Ascending aorta (tissue), 2 donors: ENCODE measurements around the gene ADAM15. TPM values are rescaled to one million over a fixed set of nuclear protein-coding genes. Genes with fewer than 3 reads are reported as not detected.

ENCODE experiments used
- DNase-seq, 2 donors: peaks; one replicate each; pipeline ENCODE4 v3.0.0-alpha.2; 2019; ENCODE audit warnings: low spot score in 2 of 2
- H3K27ac ChIP-seq, 2 donors: fragments of 200-600 bp; sonication (generic); one replicate each; pipeline ENCODE4 v1.5.1; 2016 to 2017; ENCODE audit warnings: mild to moderate bottlenecking in 1 of 2
- H3K27me3 ChIP-seq: fragments of 200-600 bp; sonication (generic); one replicate; pipeline ENCODE4 v1.5.1; 2017
- H3K36me3 ChIP-seq, 2 donors: fragments of 200-600 bp; sonication (generic); one replicate each; pipeline ENCODE4 v1.5.1; 2016
- H3K4me1 ChIP-seq, 2 donors: fragments of 200-600 bp; sonication (generic); one replicate each; pipeline ENCODE4 v1.5.1; 2016 to 2017; ENCODE audit warnings: mild to moderate bottlenecking in 1 of 2
- H3K4me3 ChIP-seq, 2 donors: fragments of 200-600 bp; sonication (generic); one replicate each; pipeline ENCODE4 v1.5.1; 2016 to 2017; ENCODE audit warnings: mild to moderate bottlenecking in 1 of 2
- H3K9me3 ChIP-seq, 2 donors: fragments of 200-600 bp; sonication (generic); one replicate each; pipeline ENCODE4 v1.5.1; 2016
- intact Hi-C: fragments of 100-400 bp; cut with DNase I; formaldehyde crosslinking; loops from one replicate; pipeline ENCODE4 v1.15.1; 2023
- total RNA-seq: library from RNA; depleted of rRNA; stranded (reverse); fragments of >200 nt; gene quantifications from one replicate; pipeline ENCODE4 v1.1.0, GENCODE V29; 2016
- TF ChIP-seq, protein P1 (sequence below), 3 experiments: fragments of 200-600 bp in 2 of 3; fragments of 450-650 bp in 1 of 3; sonication (generic) in 2 of 3; IDR thresholded peaks; one replicate each; pipeline ENCODE4 v1.5.1; 2016 to 2019; ENCODE audit warnings: antibody characterized with exemption in 3 of 3, mild to moderate bottlenecking in 1 of 3, moderate library complexity in 1 of 3

Gene ADAM15
- total RNA-seq, 1 donor from 2014 or later: 610 TPM

DNA sequence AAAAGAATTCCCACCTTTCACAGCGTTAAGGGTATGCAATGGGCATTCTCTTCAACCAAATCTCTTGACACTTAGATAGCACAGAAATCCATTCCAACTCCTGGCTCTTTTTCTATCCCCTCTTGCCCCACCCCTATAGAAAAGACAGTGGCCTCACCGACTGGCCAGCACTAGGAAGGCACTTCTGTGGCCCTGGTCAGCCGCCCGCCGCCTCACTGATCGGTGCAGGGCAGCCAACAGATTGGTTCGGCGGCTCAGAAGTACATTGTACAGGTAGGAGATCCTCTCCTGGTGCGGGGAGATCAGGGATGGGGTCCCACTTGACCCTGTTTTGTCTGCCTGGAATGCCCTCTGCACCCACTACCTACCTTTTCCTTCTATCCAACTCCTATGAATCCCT, 26.8 kb upstream of the ADAM15 start:
- intact Hi-C loops: no loop called here
- TF ChIP-seq, protein P1, sequence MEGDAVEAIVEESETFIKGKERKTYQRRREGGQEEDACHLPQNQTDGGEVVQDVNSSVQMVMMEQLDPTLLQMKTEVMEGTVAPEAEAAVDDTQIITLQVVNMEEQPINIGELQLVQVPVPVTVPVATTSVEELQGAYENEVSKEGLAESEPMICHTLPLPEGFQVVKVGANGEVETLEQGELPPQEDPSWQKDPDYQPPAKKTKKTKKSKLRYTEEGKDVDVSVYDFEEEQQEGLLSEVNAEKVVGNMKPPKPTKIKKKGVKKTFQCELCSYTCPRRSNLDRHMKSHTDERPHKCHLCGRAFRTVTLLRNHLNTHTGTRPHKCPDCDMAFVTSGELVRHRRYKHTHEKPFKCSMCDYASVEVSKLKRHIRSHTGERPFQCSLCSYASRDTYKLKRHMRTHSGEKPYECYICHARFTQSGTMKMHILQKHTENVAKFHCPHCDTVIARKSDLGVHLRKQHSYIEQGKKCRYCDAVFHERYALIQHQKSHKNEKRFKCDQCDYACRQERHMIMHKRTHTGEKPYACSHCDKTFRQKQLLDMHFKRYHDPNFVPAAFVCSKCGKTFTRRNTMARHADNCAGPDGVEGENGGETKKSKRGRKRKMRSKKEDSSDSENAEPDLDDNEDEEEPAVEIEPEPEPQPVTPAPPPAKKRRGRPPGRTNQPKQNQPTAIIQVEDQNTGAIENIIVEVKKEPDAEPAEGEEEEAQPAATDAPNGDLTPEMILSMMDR (IDR thresholded peaks at IDR 0.05): no peak

DNA sequence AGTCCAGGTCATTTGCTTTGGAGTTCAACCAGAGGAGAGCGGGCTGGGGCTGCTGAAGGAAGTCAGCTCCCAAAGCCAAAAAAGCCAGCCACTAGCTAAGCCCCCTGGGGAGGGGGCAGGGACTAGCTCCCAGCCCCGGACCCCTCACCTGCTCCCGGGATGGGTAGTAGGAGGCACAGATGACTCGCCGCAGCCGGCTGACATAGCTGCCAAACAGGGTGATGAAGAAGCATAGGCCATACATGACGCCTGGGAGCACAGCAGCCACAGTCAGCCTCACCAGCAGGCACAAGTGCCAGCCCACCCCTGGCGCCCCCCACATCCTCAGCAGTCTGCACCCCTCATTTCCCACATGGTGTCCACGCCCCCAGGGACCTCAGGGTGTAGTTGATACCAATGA, 25.0 kb upstream of the ADAM15 start:
- Histone ChIP-seq H3K27me3 (no peaks in the 10 kb centered on the region), H3K36me3 (no peaks in the 10 kb centered on the region), H3K4me1 (no peaks in the 10 kb centered on the region), H3K4me3 (no peak overlapping the region), H3K27ac (no peak overlapping the region), H3K9me3 (no peaks in the 10 kb centered on the region)
- DNase-seq: no peak
- TF ChIP-seq, protein P1 (IDR thresholded peaks at IDR 0.05): no peak
- intact Hi-C loops: no loop called here

More for the DNA sequence above, 26.8 kb upstream of the ADAM15 start:
- no peaks in the 10 kb centered on the region for H3K27me3 ChIP-seq
- H3K27ac ChIP-seq: no peak overlapping the region
- no peaks in the 10 kb centered on the region for H3K9me3 ChIP-seq
- no peak for DNase-seq
- H3K4me3 ChIP-seq: no peak overlapping the region
- H3K4me1 ChIP-seq: no peaks in the 10 kb centered on the region
- H3K36me3 ChIP-seq: no peaks in the 10 kb centered on the region

- Histone ChIP-seq H3K4me3 (no peak overlapping the region), H3K27me3 (no peaks in the 10 kb centered on the region), H3K36me3 (no peaks in the 10 kb centered on the region), H3K27ac (no peak overlapping the region), H3K9me3 (no peaks in the 10 kb centered on the region), H3K4me1 (no peaks in the 10 kb centered on the region)
- TF ChIP-seq, protein P1 (IDR thresholded peaks at IDR 0.05): no peak
- no peak for DNase-seq
- intact Hi-C loops: no loop called here
Observed at GRCh38 chr1:155026588-155026987, 24.5 kb upstream of the ADAM15 start.

DNA sequence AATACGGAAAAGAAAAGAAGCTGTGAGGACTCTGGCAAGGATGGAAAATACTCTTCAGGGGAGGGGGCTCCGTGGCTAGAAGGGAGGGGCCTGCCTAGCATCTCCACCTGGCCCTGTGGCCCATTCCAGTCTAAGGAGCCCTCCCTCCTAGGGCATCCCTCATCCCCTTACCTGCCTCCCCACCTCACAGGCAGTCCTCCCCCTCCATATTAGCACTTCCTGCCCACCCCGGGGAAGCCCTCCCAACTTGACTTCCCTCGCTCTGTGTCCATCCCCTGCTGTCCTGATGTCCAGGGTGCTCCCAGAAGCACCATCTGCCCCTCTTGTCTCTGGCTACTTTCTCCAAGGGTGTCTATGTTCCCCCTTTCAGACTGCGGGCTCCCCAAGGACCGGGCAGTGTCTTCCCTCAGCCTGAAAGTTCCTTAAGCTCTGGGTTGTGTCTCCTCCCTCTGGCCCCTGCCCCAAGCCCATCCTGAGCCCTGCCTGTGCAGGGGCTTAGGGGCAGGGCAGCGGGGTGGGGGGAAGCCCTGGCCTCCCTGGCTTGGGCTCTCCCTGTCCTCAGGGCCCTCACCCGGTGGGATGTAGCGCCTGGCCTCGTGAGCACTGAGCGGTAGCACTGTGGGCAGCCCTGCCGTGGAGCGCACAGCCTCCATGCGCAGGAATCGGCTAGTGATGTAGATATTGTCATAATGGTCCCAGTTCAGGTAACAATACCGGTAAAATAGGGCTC, 21.4 kb upstream of the ADAM15 start:
- no peaks in the 10 kb centered on the region for H3K9me3 ChIP-seq
- TF ChIP-seq, protein P1 (IDR thresholded peaks at IDR 0.05): no peak
- no peak overlapping the region for H3K27ac ChIP-seq
- no peak overlapping the region for H3K4me3 ChIP-seq
- intact Hi-C loops: no loop called here
- no peaks in the 10 kb centered on the region for H3K27me3 ChIP-seq
- no peaks in the 10 kb centered on the region for H3K4me1 ChIP-seq
- H3K36me3 ChIP-seq: no peaks in the 10 kb centered on the region
- DNase-seq: no peak

DNA sequence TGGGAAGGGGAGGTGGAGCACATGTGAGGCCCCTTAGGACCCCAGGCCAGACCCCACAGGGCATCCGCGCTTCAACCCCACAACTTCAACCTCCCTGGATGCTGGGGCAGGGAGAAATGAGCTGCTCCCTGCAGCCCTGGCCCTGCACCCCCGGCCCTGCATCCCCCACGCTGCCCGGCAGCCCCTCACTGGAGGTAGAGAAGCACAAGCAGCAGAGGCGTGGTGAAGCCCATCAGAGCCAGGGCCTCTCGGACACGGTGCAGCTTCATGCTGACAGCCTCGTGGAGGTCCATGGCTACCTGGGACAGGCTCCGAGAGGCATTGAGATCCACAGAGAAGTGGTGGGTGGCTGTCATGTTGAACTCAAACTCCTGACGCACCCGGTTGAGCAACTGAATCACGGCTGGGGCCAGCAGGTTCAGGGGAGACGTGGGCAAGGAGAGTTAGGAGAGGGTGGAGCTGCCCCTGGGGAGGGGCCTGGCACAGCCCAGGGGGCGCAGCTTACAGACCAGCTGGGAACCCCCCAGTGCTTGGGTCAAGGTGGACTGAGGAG, 20.8 kb upstream of the ADAM15 start:
- intact Hi-C loops: no loop called here
- Histone ChIP-seq H3K4me1 (no peaks in the 10 kb centered on the region), H3K27ac (no peak overlapping the region), H3K4me3 (no peak overlapping the region), H3K36me3 (no peaks in the 10 kb centered on the region), H3K9me3 (no peaks in the 10 kb centered on the region), H3K27me3 (no peaks in the 10 kb centered on the region)
- DNase-seq: no peak
- TF ChIP-seq, protein P1 (IDR thresholded peaks at IDR 0.05): no peak
